ENCODE measurements around the gene HAUS7.

- TF ChIP-seq ZNF384 (IDR thresholded peaks at IDR 0.05), result no peak
- no peak for TF ChIP-seq PKNOX1 (IDR thresholded peaks at IDR 0.05)
- TF ChIP-seq ARNT (IDR thresholded peaks at IDR 0.05), result no peak
- TF ChIP-seq HDGF (IDR thresholded peaks at IDR 0.05; ENCODE audit: borderline replicate concordance), result no peak
- no peak for TF ChIP-seq SP1 (IDR thresholded peaks at IDR 0.05)
These were observed 29.0 kb upstream of the HAUS7 start for GRCh38 chrX:153499341-153499740.

All from HEK293T (cell line).